Retinal pigment epithelial cell (primary cell): ENCODE measurements around the gene SETD5.

Experiments
- DNase-seq: peaks from one replicate; pipeline ENCODE4 v3.0.0-alpha.2; 2010; ENCODE audit warnings: low read depth
- H3K4me3 ChIP-seq: 2 replicates; pipeline ENCODE4 v1.5.1; 2011; ENCODE audit warnings: mild to moderate bottlenecking, low read length, control low read depth, moderate library complexity
- CTCF ChIP-seq: conservative IDR thresholded peaks from 2 replicates; pipeline ENCODE4 v1.5.1; 2011; ENCODE audit warnings: low read depth, low read length, control low read depth, inconsistent platforms

The SETD5 gene

DNA sequence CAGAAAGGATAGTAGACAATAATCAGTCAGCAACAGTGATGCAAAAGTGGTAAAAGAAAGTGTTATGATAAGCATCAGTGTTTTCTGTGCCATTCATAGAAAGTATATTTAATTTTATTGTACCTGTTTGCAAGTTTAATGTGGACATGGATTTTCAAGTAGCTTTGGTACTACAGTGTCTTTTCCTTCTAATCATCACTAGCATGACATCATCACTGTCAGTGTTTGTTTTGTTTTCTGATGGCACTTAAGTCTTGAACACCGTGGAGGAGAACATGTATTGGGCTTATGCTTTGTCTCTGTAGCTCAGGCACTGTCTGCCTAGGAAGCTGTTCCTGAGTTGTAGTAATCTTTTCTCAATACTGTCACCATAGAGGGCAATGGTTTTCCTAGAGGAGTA is 41.9 kb downstream of the SETD5 start:
- DNase-seq = no peak
- TF ChIP-seq CTCF = no peak
- H3K4me3 ChIP-seq = no peak overlapping the region

GRCh38 chr3:9441501-9442221 is 44.2 kb downstream of the SETD5 start:
- DNase-seq = no peak
- no peak overlapping the region for H3K4me3 ChIP-seq
- no peak for TF ChIP-seq CTCF

DNA sequence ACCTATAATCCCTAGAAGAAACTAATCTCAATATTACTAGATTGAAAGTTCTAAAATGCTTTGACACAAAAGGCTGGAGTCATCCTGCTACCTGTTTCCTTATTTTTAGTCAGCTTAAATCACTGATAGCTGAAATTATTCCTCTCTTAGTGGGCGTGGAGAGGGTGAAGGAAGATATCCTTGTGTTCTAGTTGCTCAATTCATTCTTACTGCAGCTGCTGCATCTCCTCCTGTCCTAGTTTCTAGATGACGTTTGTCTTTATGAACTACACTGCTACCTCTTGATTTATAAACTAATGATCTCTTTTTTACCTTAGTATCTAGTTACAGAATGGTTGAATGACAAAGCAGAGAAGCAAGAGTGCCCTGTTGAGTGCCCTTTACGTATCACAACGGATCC is 50.7 kb downstream of the SETD5 start:
- no peak for TF ChIP-seq CTCF
- no peak for DNase-seq
- no peak overlapping the region for H3K4me3 ChIP-seq

DNA sequence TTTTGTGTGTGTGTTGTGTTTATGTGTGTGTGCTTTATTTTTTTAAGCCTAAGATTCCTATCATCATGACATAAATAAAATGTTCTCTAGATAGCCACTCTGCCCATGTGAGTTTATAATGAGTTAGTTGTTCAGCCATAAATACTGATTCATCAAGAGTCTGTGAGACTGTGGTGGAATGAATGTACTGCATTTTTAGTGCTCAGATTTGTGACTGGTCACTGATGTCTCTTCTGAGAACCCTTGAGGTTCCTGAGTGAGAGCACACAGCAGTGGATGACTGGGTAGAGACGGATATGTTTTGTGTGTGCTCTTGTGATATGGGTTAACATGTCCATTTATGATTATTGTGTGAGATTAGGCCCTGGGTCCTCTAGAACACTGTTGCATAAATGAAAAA is 51.2 kb downstream of the SETD5 start:
- DNase-seq = no peak
- H3K4me3 ChIP-seq = no peak overlapping the region
- no peak for TF ChIP-seq CTCF

GRCh38 chr3:9450126-9450525 is 52.7 kb downstream of the SETD5 start:
- TF ChIP-seq CTCF = no peak
- DNase-seq = no peak

DNA sequence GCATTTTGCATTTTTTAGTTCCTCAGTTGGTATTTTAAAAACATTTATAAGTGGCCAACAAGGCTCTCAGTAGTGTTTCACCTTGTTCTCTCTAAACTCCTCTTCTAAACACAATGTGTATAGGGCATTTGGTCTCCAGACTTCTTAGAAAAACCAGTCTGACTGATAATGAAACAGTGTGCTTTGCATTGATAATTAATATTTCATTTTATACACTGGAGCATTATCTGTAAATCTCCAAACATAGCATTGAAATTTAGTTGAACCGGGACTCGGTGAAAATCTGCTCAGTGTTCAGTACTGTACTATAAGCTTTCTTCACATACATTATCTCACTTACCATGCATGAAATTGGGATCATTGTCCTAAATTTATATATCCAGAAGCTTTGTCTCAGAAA is 53.6 kb downstream of the SETD5 start:
- no peak overlapping the region for H3K4me3 ChIP-seq
- no peak for TF ChIP-seq CTCF
- no peak for DNase-seq

More at GRCh38 chr3:9450126-9450525, 52.7 kb downstream of the SETD5 start:
- no peak overlapping the region for H3K4me3 ChIP-seq

- no peak for TF ChIP-seq CTCF
- no peak overlapping the region for H3K4me3 ChIP-seq
- no peak for DNase-seq
Measured at GRCh38 chr3:9452417-9452816, 55.0 kb downstream of the SETD5 start.
